SK-N-SH (cell line): ENCODE data around the gene LNPEP. TPM values are rescaled to one million over a fixed set of nuclear protein-coding genes. Genes with fewer than 3 reads are reported as not detected.

Source experiments
- CTCF ChIA-PET: fragments of 300-600, 350-600 bp; formaldehyde crosslinking; extraction: SDS; loops from one replicate; lab custom pipeline; 2021; lab: Yijun Ruan, JAX
- POLR2A ChIA-PET: fragments of 350-600 bp; sonication (Branson Sonifier 250); formaldehyde crosslinking; extraction: SDS; loops from one replicate; lab custom pipeline; 2020; ENCODE audit warnings: antibody characterized with exemption, inconsistent platforms; lab: Yijun Ruan, JAX
- DNase-seq: peaks from one replicate; pipeline ENCODE4 v3.0.0; 2012
- H2AFZ ChIP-seq: fragments of 200-600 bp; sonication (generic); 2 replicates; pipeline ENCODE4 v1.8.1; 2016; ENCODE audit warnings: antibody characterized with exemption, mild to moderate bottlenecking, low read depth
- H3F3A ChIP-seq: fragments of 200-600 bp; sonication (generic); replicated peaks from 2 replicates; pipeline ENCODE3; 2016; ENCODE audit warnings: antibody characterized with exemption, mild to moderate bottlenecking; ENCODE audit not compliant: insufficient read depth
- H3K27ac ChIP-seq, 2 experiments: fragments of 200-500 bp in 1 of 2; fragments of 200-600 bp in 1 of 2; sonication (Bioruptor generic) in 1 of 2; sonication (generic), shearing (Covaris generic) in 1 of 2; 2 replicates each; pipeline versions ENCODE4 v1.5.1 to v1.6.1; 2014 to 2016; ENCODE audit warnings: low read depth in 2 of 2, inconsistent platforms in 1 of 2, low read length in 1 of 2, mild to moderate bottlenecking in 1 of 2, mixed read lengths in 1 of 2
- H3K27me3 ChIP-seq: fragments of 200-600 bp; sonication (generic), shearing (Covaris generic); 2 replicates; pipeline ENCODE4 v1.6.1; 2016; ENCODE audit warnings: mixed run types; ENCODE audit not compliant: insufficient read depth
- H3K36me3 ChIP-seq, 2 experiments: fragments of 200-500 bp in 1 of 2; fragments of 200-600 bp in 1 of 2; sonication (Bioruptor generic) in 1 of 2; sonication (generic) in 1 of 2; replicated peaks in 1 of 2; 2 replicates each; pipeline versions ENCODE3 to v1.5.1; 2014 to 2016; ENCODE audit warnings: low read length in 1 of 2, mild to moderate bottlenecking in 1 of 2; ENCODE audit not compliant: insufficient read depth in 2 of 2, control insufficient read depth in 1 of 2
- H3K4me1 ChIP-seq, 2 experiments: fragments of 200-500 bp in 1 of 2; fragments of 200-600 bp in 1 of 2; sonication (Bioruptor generic) in 1 of 2; sonication (generic), shearing (Covaris generic) in 1 of 2; 2 replicates each; pipeline versions ENCODE4 v1.5.1 to v1.6.1; 2014 to 2016; ENCODE audit warnings: low read depth in 1 of 2, low read length in 1 of 2, mixed run types in 1 of 2; ENCODE audit not compliant: insufficient read depth in 2 of 2, control insufficient read depth in 1 of 2
- H3K4me2 ChIP-seq: fragments of 200-600 bp; sonication (generic), shearing (Covaris generic); 2 replicates; pipeline ENCODE4 v1.6.1; 2017; ENCODE audit warnings: mixed run types
- H3K4me3 ChIP-seq, 2 experiments: fragments of 200-500 bp in 1 of 2; fragments of 200-600 bp in 1 of 2; sonication (Bioruptor generic) in 1 of 2; sonication (generic), shearing (Covaris generic) in 1 of 2; 2 replicates each; pipeline versions ENCODE4 v1.5.1 to v1.8.1; 2014 to 2016; ENCODE audit warnings: low read depth in 2 of 2, inconsistent platforms in 1 of 2, low read length in 1 of 2, mild to moderate bottlenecking in 1 of 2, mixed read lengths in 1 of 2, moderate library complexity in 1 of 2
- H3K79me2 ChIP-seq: fragments of 200-600 bp; sonication (generic); 2 replicates; pipeline ENCODE4 v1.8.1; 2017; ENCODE audit warnings: mild to moderate bottlenecking; ENCODE audit not compliant: insufficient read depth
- H3K9ac ChIP-seq: fragments of 200-600 bp; sonication (generic); 2 replicates; pipeline ENCODE4 v1.6.1; 2017; ENCODE audit warnings: mixed run types
- H3K9me2 ChIP-seq: fragments of 200-600 bp; sonication (generic); 2 replicates; pipeline ENCODE4 v1.6.1; 2017; ENCODE audit warnings: mixed run types
- H3K9me3 ChIP-seq: fragments of 200-600 bp; sonication (generic); 2 replicates; pipeline ENCODE4 v1.6.1; 2017; ENCODE audit warnings: mixed run types, mild to moderate bottlenecking, moderate library complexity
- H4K20me1 ChIP-seq: fragments of 200-600 bp; sonication (generic); 2 replicates; pipeline ENCODE4 v1.6.1; 2017; ENCODE audit warnings: mild to moderate bottlenecking, mixed run types; ENCODE audit not compliant: insufficient read depth
- CTCF ChIP-seq: fragments of 200-600 bp; sonication (generic); IDR thresholded peaks from 2 replicates; pipeline ENCODE4 v1.6.1; 2017; ENCODE audit warnings: antibody characterized with exemption, mild to moderate bottlenecking, moderate library complexity
- EP300 ChIP-seq, 2 experiments: IDR thresholded peaks; 2 replicates each; pipeline versions ENCODE4 v1.4.0 to v1.6.1; 2012; ENCODE audit warnings: borderline replicate concordance in 1 of 2, low read depth in 1 of 2, low read length in 1 of 2
- FOSL2 ChIP-seq: IDR thresholded peaks from 2 replicates; pipeline ENCODE4 v1.4.0; 2012; ENCODE audit warnings: low read depth, mild to moderate bottlenecking, moderate library complexity, borderline replicate concordance
- FOXJ3 ChIP-seq: sonication (generic); formaldehyde crosslinking; IDR thresholded peaks from 2 replicates; pipeline ENCODE4 v1.5.1; 2020; ENCODE audit warnings: mild to moderate bottlenecking, missing genetic modification reagents
- FOXM1 ChIP-seq: IDR thresholded peaks from 2 replicates; pipeline ENCODE4 v1.4.0; 2012; ENCODE audit warnings: low read depth, mild to moderate bottlenecking
- GABPA ChIP-seq: IDR thresholded peaks from 2 replicates; pipeline ENCODE4 v1.4.0; 2012; ENCODE audit warnings: low read depth, mild to moderate bottlenecking
- IRF3 ChIP-seq: fragments of 150-350 bp; IDR thresholded peaks from 2 replicates; pipeline ENCODE4 v1.6.1; 2016; ENCODE audit warnings: mild to moderate bottlenecking, low read depth, low read length
- MAX ChIP-seq: IDR thresholded peaks from 2 replicates; pipeline ENCODE4 v1.4.0; 2012; ENCODE audit warnings: low read depth
- PBX3 ChIP-seq: IDR thresholded peaks from 2 replicates; pipeline ENCODE4; 2012
- RCOR1 ChIP-seq: fragments of 150-350 bp; IDR thresholded peaks from 2 replicates; pipeline ENCODE4 v1.6.1; 2017; ENCODE audit warnings: antibody characterized with exemption, low read length
- REST ChIP-seq: IDR thresholded peaks from 2 replicates; pipeline ENCODE4 v1.6.1; 2012; ENCODE audit warnings: mild to moderate bottlenecking, low read depth, low read length, moderate library complexity
- RFX5 ChIP-seq: IDR thresholded peaks from 2 replicates; pipeline ENCODE4 v1.6.1; 2012; ENCODE audit warnings: mild to moderate bottlenecking, improper control_type of control experiment, low read length
- RXRA ChIP-seq: IDR thresholded peaks from 2 replicates; pipeline ENCODE4 v1.4.0; 2012; ENCODE audit warnings: low read depth, mild to moderate bottlenecking, borderline replicate concordance
- SMC3 ChIP-seq: IDR thresholded peaks from 2 replicates; pipeline ENCODE4 v1.6.1; 2012; ENCODE audit warnings: low read depth, low read length, improper control_type of control experiment
- TAF1 ChIP-seq: IDR thresholded peaks from 2 replicates; pipeline ENCODE4 v1.6.1; 2012; ENCODE audit warnings: low read depth, mild to moderate bottlenecking, low read length, moderate library complexity, borderline replicate concordance
- ZBTB33 ChIP-seq: IDR thresholded peaks from 2 replicates; pipeline ENCODE4 v1.4.0; 2012; ENCODE audit warnings: low read depth, borderline replicate concordance
- WGBS: methylation state at CpG from one replicate; pipeline ENCODE4 v1.1.6; 2017; ENCODE audit warnings: low lambda C conversion rate; 5-methylcytosine and 5-hydroxymethylcytosine counted together
- polyA plus RNA-seq, 3 experiments: library from polyadenylated mRNA; depleted of rRNA; stranded (reverse); fragments of >200 nt; gene quantifications; 2 replicates each; pipeline ENCODE4 v1.2.3, GENCODE V29; 2012

The LNPEP gene
- polyA plus RNA-seq, 1 of the 3 experiments (the other 2 are of a cell fraction): 4.3 TPM

GRCh38 chr5:96993760-96994159 lies 57.9 kb downstream of the LNPEP start:
- no peaks in the 10 kb centered on the region for H3K9me3 ChIP-seq
- no peak for DNase-seq
- no peaks in the 10 kb centered on the region for H3K9me2 ChIP-seq
- peaks cover 14 to 35% of the 10 kb centered on the region in 2 experiments for H3K36me3 ChIP-seq
- ChIA-PET POLR2A (no interaction called here), CTCF (interaction anchor here (0.8 to 1.5 kb wide), 7 partner anchors 22 to 241 kb away, joined by 3 to 7 read pairs (median 5); partner anchors contain the start of gene LIX1)
- no peaks in the 10 kb centered on the region for H4K20me1 ChIP-seq
- no peak overlapping the region for H3K4me3 ChIP-seq
- H3K9ac ChIP-seq: no peak overlapping the region
- no peaks in the 10 kb centered on the region; the same call in 1 of the 2 replicates for H3K79me2 ChIP-seq
- no peak overlapping the region for H3K4me2 ChIP-seq
- H2AFZ ChIP-seq: no peak overlapping the region
- peaks cover 3% of the 10 kb centered on the region for H3F3A ChIP-seq
- no peak overlapping the region for H3K27ac ChIP-seq
- TF ChIP-seq RXRA: no peak
- TF ChIP-seq RFX5: no peak
- no peak for TF ChIP-seq SMC3
- TF ChIP-seq GABPA: no peak
- no peak for TF ChIP-seq FOSL2
- no peak for TF ChIP-seq REST
- no peak for TF ChIP-seq MAX
- TF ChIP-seq, all 33 proteins: peak for 0
- WGBS: 100% methylated on average over 2 of the region's 2 CpGs
- Histone ChIP-seq H3K27me3 (no peaks in the 10 kb centered on the region), H3K4me1 (no peaks in the 10 kb centered on the region)

GRCh38 chr5:96994493-96994892 lies 58.6 kb downstream of the LNPEP start:
- no peaks in the 10 kb centered on the region for H4K20me1 ChIP-seq
- TF ChIP-seq TAF1 (no peak), FOXJ3 (no peak), RCOR1 (no peak), ZBTB33 (no peak), FOXM1 (no peak), EP300 (IDR thresholded peaks at IDR 0.05; ENCODE audit: borderline replicate concordance in 1 of 2, low read depth in 1 of 2, low read length in 1 of 2) (no peak), RFX5 (no peak), CTCF (no peak), GABPA (no peak), IRF3 (no peak), SMC3 (no peak), PBX3 (no peak)
- TF ChIP-seq, all 33 proteins: peak for 0
- no peak overlapping the region for H3K27ac ChIP-seq
- no peaks in the 10 kb centered on the region for H3K9me2 ChIP-seq
- CTCF ChIA-PET: interaction anchor here (1.1 to 1.4 kb wide), 4 partner anchors 125 to 242 kb away, joined by 4 to 6 read pairs (median 6); no protein-coding TSS in a partner anchor
- H3K4me3 ChIP-seq: no peak overlapping the region
- WGBS: 97% methylated on average over 3 of the region's 3 CpGs
- H3K27me3 ChIP-seq: no peaks in the 10 kb centered on the region
- no peak overlapping the region for H2AFZ ChIP-seq
- H3K4me1 ChIP-seq: no peaks in the 10 kb centered on the region
- DNase-seq: no peak
- POLR2A ChIA-PET: no interaction called here
- H3K9ac ChIP-seq: no peak overlapping the region
- peaks cover 14 to 31% of the 10 kb centered on the region in 2 experiments for H3K36me3 ChIP-seq
- H3K4me2 ChIP-seq: no peak overlapping the region
- H3K9me3 ChIP-seq: no peaks in the 10 kb centered on the region
- H3K79me2 ChIP-seq: no peaks in the 10 kb centered on the region; the same call in 1 of the 2 replicates
- peaks cover 3% of the 10 kb centered on the region for H3F3A ChIP-seq
